H1 (cell line): ENCODE results near the gene SLFN13. TPM values are rescaled to one million over a fixed set of nuclear protein-coding genes. Genes with fewer than 3 reads are reported as not detected.
A peak's percentile ranks its signal among the peaks of the same experiment; 100 is the strongest.

ENCODE experiments used
- ASH2L ChIP-seq: fragments of 200-600, 300-600 bp; sonication (generic); IDR thresholded peaks from one replicate; pipeline ENCODE4 v1.7.1; 2017; ENCODE audit warnings: low read length
- BCL11A ChIP-seq, 2 experiments: IDR thresholded peaks; one replicate each; pipeline ENCODE4 v1.6.1; 2011; ENCODE audit warnings: low read depth in 2 of 2, low read length in 2 of 2, mild to moderate bottlenecking in 2 of 2
- CBX5 ChIP-seq: fragments of 300-800, 300-1000 bp; sonication (generic); IDR thresholded peaks from 2 replicates; pipeline ENCODE4 v1.7.1; 2016; ENCODE audit warnings: antibody characterized with exemption, low read length, low read depth
- CEBPB ChIP-seq: IDR thresholded peaks from 2 replicates; pipeline ENCODE4 v1.6.1; 2012; ENCODE audit warnings: low read depth, low read length
- CREB1 ChIP-seq: IDR thresholded peaks from 2 replicates; pipeline ENCODE4 v1.6.1; 2012; ENCODE audit warnings: inconsistent platforms
- EGR1 ChIP-seq: IDR thresholded peaks from 2 replicates; pipeline ENCODE4 v1.6.1; 2011; ENCODE audit warnings: low read depth, low read length, borderline replicate concordance
- EP300 ChIP-seq, 2 experiments: IDR thresholded peaks; 1 replicate in 1 of 2; 2 replicates in 1 of 2; pipeline ENCODE4 v1.6.1; 2011 to 2012; ENCODE audit warnings: low read depth in 2 of 2, low read length in 2 of 2, mild to moderate bottlenecking in 2 of 2, borderline replicate concordance in 1 of 2, inconsistent platforms in 1 of 2, moderate library complexity in 1 of 2
- EZH2 ChIP-seq: fragments of 200-600 bp; sonication (generic); IDR thresholded peaks from 2 replicates; pipeline ENCODE4 v1.7.1; 2012; ENCODE audit warnings: low read depth, mild to moderate bottlenecking, moderate library complexity, low read length, inconsistent platforms; ENCODE audit not compliant: severe bottlenecking
- NANOG ChIP-seq: IDR thresholded peaks from 2 replicates; pipeline ENCODE4 v1.6.1; 2011; ENCODE audit warnings: low read length, low read depth, mild to moderate bottlenecking, inconsistent platforms; ENCODE audit not compliant: insufficient read depth, poor library complexity, severe bottlenecking
- POLR2AphosphoS5 ChIP-seq: IDR thresholded peaks from 2 replicates; pipeline ENCODE4 v1.6.1; 2011; ENCODE audit warnings: low read depth, low read length
- RFX5 ChIP-seq: IDR thresholded peaks from 2 replicates; pipeline ENCODE4 v1.6.1; 2011; ENCODE audit warnings: low read depth, low read length, improper control_type of control experiment, borderline replicate concordance
- RXRA ChIP-seq: IDR thresholded peaks from 2 replicates; pipeline ENCODE4 v1.6.1; 2011; ENCODE audit warnings: low read depth, mild to moderate bottlenecking, low read length, moderate library complexity; ENCODE audit not compliant: insufficient read depth
- SAP30 ChIP-seq: fragments of 300-600 bp; sonication (generic); IDR thresholded peaks from 2 replicates; pipeline ENCODE4 v1.7.1; 2012; ENCODE audit warnings: low read length, moderate library complexity, mild to moderate bottlenecking, inconsistent platforms; ENCODE audit not compliant: insufficient read depth, insufficient replicate concordance
- SP1 ChIP-seq: IDR thresholded peaks from 2 replicates; pipeline ENCODE4 v1.6.1; 2011; ENCODE audit warnings: low read depth, low read length
- SUZ12 ChIP-seq: fragments of 200-600 bp; sonication (generic); IDR thresholded peaks from 2 replicates; pipeline ENCODE4 v1.6.1; 2012; ENCODE audit warnings: mild to moderate bottlenecking, inconsistent platforms, low read length, moderate library complexity, mixed read lengths
- TBP ChIP-seq: IDR thresholded peaks from 2 replicates; pipeline ENCODE4 v1.6.1; 2011; ENCODE audit warnings: low read depth, low read length, improper control_type of control experiment
- ZNF274 ChIP-seq: IDR thresholded peaks from 2 replicates; pipeline ENCODE4 v1.7.0; 2012; ENCODE audit warnings: low read length, borderline replicate concordance; ENCODE audit errors: extremely low read depth
- polyA plus RNA-seq, 7 experiments: library from polyadenylated mRNA; depleted of rRNA in 3 of 7; stranded (reverse) in 5 of 7; unstranded in 2 of 7; fragments of >200 nt in 5 of 7; fragments of 200-250 nt in 2 of 7; gene quantifications; 1 replicate in 5 of 7; 2 replicates in 1 of 7; 4 replicates in 1 of 7; pipeline versions ENCODE4 v1.2.1 to v1.2.3, GENCODE V29; 2011 to 2013; ENCODE audit warnings: missing spikeins in 2 of 7, mixed read lengths in 2 of 7
- total RNA-seq: library from RNA; stranded (reverse); fragmentation: NEBNext Ultra II Directional; extraction: Animal tissue kit (Norgen Biotek cat#: 25700); gene quantifications from 2 replicates; pipeline ENCODE4 v1.2.1, GENCODE V29; 2021
- TF ChIP-seq, protein P1 (sequence below): IDR thresholded peaks from 2 replicates; pipeline ENCODE4 v1.6.1; 2012; ENCODE audit warnings: inconsistent platforms
- TF ChIP-seq, protein P2 (sequence below): IDR thresholded peaks from 2 replicates; pipeline ENCODE4 v1.6.1; 2011; ENCODE audit warnings: low read length, improper control_type of control experiment

SLFN13 gene
- total and polyA plus RNA-seq, 2 of the 8 experiments (the other 6 are each of a cell fraction or from before 2014, with no cell fraction given) = 15.7 to 27.5 TPM

DNA sequence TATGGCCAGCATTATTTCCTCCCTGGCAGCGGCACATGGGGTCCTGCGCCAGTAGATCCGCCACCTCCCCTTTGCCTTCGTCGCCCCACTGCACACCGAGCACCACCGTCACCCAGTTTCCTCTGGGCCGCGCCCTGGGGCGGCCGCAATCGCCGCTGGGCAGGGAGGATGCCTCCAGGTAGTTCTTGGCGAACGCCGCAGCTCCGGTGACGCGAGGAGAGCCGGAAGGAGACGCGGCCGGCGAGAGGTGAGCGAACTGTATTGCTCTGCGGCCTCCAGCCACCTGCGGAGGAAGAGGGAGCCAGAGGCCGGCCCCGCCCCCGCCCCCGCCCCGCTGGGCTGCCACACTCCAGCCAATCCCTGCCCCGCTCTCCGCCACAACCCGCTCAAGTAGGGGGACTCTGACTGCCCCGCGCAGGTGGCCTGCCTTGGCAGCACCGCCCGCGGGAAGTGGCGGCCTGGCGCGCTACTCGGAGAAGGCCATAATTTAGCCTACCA, 11.8 kb upstream of the SLFN13 start (continued):
- TF ChIP-seq EZH2 = peak; percentile 74
- no peak for TF ChIP-seq SUZ12
- TF ChIP-seq BCL11A (IDR thresholded peaks at IDR 0.05; ENCODE audit: low read depth in 2 of 2, low read length in 2 of 2) = no peak
- no peak for TF ChIP-seq EP300 (IDR thresholded peaks at IDR 0.05; ENCODE audit: borderline replicate concordance in 1 of 2, low read depth in 2 of 2, low read length in 2 of 2)
- no peak for TF ChIP-seq RFX5
- TF ChIP-seq, protein P1, sequence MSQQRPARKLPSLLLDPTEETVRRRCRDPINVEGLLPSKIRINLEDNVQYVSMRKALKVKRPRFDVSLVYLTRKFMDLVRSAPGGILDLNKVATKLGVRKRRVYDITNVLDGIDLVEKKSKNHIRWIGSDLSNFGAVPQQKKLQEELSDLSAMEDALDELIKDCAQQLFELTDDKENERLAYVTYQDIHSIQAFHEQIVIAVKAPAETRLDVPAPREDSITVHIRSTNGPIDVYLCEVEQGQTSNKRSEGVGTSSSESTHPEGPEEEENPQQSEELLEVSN = peak; percentile 52; the same call in 1 of the 2 replicates
- TF ChIP-seq SP1 = no peak
- TF ChIP-seq SAP30 = no peak
- TF ChIP-seq RXRA = no peak
- TF ChIP-seq NANOG = no peak
- TF ChIP-seq CBX5 = no peak
- TF ChIP-seq, protein P2, sequence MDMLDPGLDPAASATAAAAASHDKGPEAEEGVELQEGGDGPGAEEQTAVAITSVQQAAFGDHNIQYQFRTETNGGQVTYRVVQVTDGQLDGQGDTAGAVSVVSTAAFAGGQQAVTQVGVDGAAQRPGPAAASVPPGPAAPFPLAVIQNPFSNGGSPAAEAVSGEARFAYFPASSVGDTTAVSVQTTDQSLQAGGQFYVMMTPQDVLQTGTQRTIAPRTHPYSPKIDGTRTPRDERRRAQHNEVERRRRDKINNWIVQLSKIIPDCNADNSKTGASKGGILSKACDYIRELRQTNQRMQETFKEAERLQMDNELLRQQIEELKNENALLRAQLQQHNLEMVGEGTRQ = no peak
- TF ChIP-seq EGR1 = peak; percentile 73; the same call in 1 of the 2 replicates
- TF ChIP-seq CREB1 = 0 out of 2 replicates have a peak, but pooled peaks have one; percentile 32
- no peak for TF ChIP-seq POLR2AphosphoS5
- TF ChIP-seq TBP = peak; percentile 37; the same call in 1 of the 2 replicates
- no peak for TF ChIP-seq ZNF274
- TF ChIP-seq ASH2L = no peak
- no peak for TF ChIP-seq CEBPB
